ENCODE results near the gene FAM222A.

DNA sequence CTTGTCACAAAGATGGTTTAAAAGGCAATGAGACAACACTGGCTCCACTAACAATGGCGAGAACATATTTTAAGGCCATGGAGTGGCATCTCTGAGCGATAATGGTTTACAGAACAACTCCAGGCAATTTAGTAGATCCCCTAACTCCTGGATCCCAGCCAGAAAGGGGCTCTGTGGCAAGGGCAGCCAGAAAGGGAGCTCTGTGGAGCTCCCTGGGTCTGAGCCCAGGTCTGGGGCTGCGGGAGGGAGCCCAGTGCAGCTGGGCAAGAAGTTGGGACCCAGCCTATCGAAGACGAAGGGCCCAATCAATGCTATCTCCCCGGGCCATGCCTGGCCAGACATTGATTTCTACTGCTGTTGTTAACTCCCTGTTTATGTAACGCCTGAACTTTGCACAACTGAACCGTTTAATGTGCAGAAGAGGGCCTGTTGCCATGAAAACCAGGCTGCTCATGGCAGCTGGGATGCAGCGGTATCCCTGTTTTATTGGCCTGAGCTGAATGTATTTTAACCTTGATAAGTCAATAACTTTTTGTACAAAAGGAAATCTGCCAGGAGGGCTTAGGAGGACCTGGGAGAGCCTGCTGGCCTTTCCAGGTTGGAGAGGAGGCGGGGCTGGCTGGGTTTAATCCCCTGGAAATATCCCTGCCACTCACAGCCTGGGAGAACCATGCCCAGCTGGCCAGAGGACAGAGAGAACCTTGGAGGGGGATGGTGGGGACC, 6.7 kb upstream of the FAM222A start:
- TF ChIP-seq, protein P1, sequence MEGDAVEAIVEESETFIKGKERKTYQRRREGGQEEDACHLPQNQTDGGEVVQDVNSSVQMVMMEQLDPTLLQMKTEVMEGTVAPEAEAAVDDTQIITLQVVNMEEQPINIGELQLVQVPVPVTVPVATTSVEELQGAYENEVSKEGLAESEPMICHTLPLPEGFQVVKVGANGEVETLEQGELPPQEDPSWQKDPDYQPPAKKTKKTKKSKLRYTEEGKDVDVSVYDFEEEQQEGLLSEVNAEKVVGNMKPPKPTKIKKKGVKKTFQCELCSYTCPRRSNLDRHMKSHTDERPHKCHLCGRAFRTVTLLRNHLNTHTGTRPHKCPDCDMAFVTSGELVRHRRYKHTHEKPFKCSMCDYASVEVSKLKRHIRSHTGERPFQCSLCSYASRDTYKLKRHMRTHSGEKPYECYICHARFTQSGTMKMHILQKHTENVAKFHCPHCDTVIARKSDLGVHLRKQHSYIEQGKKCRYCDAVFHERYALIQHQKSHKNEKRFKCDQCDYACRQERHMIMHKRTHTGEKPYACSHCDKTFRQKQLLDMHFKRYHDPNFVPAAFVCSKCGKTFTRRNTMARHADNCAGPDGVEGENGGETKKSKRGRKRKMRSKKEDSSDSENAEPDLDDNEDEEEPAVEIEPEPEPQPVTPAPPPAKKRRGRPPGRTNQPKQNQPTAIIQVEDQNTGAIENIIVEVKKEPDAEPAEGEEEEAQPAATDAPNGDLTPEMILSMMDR (IDR thresholded peaks at IDR 0.05; ENCODE audit: low read depth, low read length) = no peak
- no peak for TF ChIP-seq EZH2phosphoT487 (IDR thresholded peaks at IDR 0.05; ENCODE audit: low read depth)

Data from OCI-LY3 (cell line).